HG03558 (cell line): ENCODE measurements around the gene METTL3.
A peak's percentile ranks its signal among the peaks of the same experiment; 100 is the strongest.

Experiments used
- ATAC-seq: cut with Tn5 transposase; IDR thresholded peaks from one replicate; pipeline ENCODE4 v1.9.1; 2021; ENCODE audit warnings: moderate number of reproducible peaks; ENCODE audit not compliant: unreplicated experiment; ENCODE audit errors: extremely low read depth

METTL3 gene

DNA sequence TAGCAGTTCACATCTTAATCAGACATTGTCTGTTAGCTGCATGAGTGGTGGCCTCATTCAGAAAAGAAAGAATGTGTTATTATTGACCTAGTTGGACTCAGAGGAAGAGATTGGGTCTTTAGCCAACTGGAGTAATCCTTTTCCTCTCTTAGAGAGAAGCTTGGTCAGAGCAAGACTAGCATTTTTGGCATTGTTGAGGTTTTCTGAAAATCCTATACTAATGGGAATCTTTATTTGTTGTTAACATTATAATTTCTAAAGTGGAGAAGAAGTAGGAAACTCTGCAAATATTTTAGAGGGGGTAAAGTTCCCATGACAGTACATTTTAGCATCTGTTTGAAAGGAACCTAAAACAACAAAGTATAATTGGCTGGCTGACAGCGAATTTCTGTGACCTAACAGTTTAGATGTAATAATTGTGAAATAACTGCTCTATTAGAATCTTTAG lies 24.5 kb downstream of the METTL3 start:
- ATAC-seq = no peak

DNA sequence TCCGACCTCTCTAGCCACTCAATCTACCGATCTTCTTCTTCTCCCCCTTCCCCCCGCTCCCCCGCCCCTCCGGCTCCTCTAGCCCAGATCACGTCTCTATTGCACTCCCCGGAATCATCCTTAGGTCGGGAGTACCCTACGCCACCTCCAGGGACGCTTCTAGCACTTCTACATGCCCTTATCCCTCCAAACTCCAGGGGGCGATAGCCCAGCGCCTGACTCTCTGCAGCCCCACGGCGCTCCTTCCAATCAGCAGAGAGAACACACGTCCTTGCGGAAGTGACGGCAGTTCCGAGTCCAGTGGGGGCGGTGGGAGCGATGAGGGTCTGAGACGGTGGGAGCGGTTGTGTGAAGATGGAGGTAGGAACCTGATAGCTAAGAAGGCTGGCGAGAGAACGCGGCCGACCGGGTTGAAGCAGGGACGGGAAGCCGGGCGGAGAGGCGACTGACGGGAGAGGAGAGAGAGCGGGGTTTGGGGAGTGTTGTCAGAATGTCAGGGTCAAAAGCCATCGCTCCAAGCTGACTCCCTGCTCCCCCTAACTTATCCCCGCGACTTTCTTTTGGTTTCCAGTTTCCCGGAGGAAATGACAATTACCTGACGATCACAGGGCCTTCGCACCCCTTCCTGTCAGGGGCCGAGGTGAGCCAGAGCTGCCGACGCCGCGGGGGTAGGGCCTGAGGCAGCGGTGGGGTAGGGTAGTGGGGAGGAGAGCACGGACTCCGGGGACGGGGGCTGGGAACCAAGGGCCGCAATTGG lies 34.0 kb downstream of the METTL3 start, which contains the start of the genes RAB2B and TOX4:
TSS of gene RAB2B (minus strand) at position 35 of the 757 bp plus-strand sequence. CDS start 87 bp downstream, outside the sequence.
TSS of gene TOX4 (plus strand) at position 271 of the 757 bp plus-strand sequence. CDS start at position 355, 84 bp downstream.
- ATAC-seq = peak; percentile 99

DNA sequence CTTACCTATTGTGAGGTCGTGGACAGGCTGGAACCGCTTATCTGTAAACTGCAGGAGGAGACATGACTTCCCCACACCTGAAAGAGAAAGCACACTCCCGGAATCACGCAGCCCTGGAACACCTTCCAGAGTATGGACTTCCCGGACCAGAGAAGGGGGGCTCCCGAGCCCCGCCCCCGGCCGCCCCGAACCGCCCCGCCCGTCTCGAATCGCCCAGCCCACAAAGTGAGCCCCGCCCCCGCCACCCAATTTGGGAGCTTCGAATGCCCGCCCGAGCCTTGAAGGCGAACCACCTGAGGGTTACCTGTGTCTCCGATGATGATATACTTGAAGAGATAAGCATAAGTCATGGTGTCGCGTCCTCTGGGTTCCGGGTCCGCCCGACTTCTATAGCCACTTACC lies 34.6 kb downstream of the METTL3 start:
- no peak for ATAC-seq

DNA sequence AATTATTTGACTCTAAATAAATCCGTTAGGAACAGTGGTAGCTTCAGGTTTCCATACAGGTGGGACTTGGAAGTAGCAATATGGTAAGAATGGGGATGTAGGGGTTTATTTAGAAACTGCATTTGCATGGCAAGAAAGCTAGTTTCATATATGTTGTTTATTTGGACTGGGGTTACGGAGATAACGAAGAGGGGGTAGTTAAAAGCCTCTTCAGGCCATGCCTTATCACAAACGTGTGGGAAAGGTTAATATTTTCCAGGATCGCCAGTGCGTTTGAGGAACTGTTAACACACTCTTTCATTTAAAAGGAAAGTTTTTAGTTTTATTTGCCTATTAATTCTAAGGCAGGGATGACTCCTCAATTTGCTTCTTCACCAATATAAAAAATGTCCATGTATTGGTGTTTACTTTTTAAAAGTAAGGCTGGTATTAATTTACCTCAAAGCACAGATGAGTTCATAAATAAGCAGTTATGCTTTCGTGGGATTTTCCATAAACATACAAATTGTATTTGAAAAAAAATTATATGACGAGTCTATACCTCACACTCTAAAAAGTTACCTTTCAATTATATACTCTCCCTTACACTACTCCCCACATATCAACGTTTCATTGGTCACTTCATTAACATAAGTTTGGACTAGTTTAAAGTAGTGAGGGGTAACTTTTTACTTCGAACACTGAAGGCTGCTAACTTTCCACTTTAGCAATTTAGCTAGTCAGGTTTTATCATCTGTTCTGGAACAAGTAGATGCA lies 35.2 kb downstream of the METTL3 start:
- no peak for ATAC-seq

DNA sequence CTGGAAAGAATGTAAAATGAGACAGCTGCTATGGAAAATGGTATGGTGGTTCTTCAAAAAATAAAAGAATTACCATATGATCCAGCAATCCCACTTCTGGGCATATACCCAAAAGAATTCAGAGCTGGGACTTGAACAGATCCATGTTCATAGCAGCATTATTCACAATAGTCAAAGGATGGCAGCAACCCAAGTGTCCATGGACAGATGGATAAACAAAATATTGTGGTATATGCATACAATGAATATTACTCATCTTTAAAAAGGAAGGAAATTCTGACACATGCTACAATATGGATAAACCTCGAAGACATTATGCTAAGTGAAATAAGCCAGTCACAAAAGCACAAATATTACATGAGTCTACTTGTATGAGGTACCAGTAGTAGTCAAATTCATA lies 43.5 kb downstream of the METTL3 start:
- ATAC-seq = no peak

DNA sequence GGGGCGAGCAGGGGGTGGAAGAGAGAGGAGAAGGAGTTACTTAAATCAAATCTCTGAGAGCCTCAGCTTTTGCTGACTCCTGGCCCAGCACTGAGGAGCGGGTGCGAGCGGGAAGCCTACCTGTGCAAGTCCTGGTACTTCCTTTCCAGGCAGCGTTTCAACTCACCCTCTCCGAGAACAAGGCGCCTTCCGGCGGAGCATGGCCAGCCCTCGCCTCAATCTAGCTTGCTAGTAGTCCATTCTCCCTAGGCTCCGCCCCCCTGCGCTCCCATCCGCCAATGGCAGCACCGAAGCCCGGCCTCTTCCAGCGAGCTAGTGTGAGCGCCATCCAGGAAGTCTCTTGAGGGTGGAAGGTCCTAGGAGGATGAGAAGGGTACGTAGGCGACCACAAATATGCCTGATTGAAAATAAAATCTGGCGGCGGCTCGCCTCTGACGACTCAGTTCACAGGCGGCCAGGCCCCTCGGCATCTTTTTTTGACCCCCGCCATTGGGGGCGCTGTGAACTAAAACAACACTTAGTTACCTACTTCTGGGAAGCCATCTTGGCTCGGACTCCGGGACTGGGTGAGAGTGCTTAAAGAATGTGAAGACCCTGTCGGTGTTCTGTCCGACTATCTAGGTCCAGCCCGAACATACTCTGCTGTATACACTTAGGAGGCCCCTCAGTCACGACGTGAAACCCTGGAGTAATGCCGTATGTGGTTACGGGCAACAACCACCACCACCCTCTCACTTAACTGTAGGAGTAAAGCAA lies 55.0 kb downstream of the METTL3 start, which contains the start of gene CHD8:
TSS of gene CHD8 (minus strand) at position 212 of the 756 bp plus-strand sequence. CDS start 24,480 bp downstream, outside the sequence.
- peak; percentile 93 for ATAC-seq

DNA sequence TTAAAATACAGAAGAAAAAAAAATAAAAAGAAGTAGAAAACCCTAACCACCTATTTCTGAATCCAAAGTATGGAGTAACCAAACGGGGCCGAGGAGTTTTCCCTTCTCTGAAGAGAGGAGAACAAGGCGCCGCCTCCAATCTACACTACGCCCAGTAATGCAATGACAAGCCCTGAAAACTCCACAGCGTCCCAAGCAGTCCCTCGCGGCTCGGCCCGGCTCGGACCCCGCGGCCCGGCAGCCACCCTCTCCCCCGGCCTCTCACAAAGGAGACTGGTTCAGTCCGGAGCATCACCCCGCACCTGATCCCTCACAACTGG lies 55.6 kb downstream of the METTL3 start:
- no peak for ATAC-seq

DNA sequence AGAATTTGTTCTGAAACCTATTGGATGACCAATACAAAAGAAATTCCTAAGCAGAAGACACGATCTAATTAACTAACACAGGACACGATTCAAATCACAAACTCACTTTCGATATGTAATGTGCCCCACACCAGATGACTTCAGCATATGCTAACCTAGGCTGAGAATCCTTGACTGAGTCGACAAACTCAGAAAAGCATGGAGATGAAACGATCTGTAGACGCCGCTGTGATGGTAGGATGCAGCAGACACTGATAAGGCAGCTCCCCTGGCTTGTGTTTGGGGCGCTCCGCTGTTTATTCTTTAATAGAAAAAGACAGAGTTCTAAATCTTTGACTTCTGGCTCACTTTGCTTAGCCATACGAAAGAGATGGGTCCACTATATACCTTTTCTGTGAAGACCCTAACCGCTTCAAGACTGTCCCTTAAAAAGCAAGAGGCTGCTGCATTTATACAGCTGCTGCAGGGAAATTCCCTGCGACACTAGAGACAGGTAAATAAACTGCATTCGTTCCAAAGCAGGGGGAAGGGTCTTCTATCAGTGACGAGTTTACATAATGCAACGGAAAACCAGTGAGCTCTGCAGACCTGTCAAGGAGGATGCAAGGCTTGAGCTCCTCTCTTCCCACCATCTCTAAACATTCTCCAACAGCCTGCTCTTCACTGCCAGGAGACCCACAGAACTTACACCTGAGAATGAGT lies 56.1 kb downstream of the METTL3 start:
- ATAC-seq = no peak

DNA sequence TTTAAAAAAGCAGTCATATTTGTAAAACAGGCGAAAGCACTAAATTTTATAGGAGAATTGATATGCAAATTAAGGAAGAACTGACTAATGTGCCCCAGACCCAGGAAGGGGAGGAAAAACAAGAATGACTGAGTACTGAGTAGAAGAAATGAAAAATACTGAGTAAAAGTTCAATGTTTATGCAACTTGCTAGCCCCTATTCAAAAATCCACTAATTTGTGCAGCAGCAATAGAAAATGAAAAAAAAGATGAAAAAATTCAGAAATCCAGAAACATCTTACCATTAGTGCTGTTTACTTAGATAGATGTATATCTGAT lies 61.3 kb downstream of the METTL3 start:
- ATAC-seq = no peak
